Measurements from ENCODE around the gene MUC4.

GRCh38 chr3:195703776-195704175 is 108.0 kb downstream of the MUC4 start:
- TF ChIP-seq CTCF (IDR thresholded peaks at IDR 0.05): no peak
- TF ChIP-seq POLR2A (IDR thresholded peaks at IDR 0.05): no peak
